Measurements from ENCODE around the gene MPPED1.

MPPED1 gene

GRCh38 chr22:43376765-43377547 lies 34.9 kb upstream of the MPPED1 start:
- TF ChIP-seq ZFX (IDR thresholded peaks at IDR 0.05; ENCODE audit: borderline replicate concordance) (no peak), CTCF (IDR thresholded peaks at IDR 0.05) (no peak)

GRCh38 chr22:43377548-43377895 lies 34.3 kb upstream of the MPPED1 start:
- no peak overlapping the region for H3K27ac ChIP-seq
- TF ChIP-seq CTCF (IDR thresholded peaks at IDR 0.05) (no peak), ZFX (IDR thresholded peaks at IDR 0.05; ENCODE audit: borderline replicate concordance) (no peak)

More at GRCh38 chr22:43376765-43377547, 34.9 kb upstream of the MPPED1 start:
- no peak overlapping the region for H3K27ac ChIP-seq

GRCh38 chr22:43377896-43378704 lies 33.7 kb upstream of the MPPED1 start:
- TF ChIP-seq CTCF (IDR thresholded peaks at IDR 0.05) (no peak), ZFX (IDR thresholded peaks at IDR 0.05; ENCODE audit: borderline replicate concordance) (no peak)

GRCh38 chr22:43381693-43382092 lies 30.1 kb upstream of the MPPED1 start:
- TF ChIP-seq ZFX (IDR thresholded peaks at IDR 0.05; ENCODE audit: borderline replicate concordance): no peak
- TF ChIP-seq CTCF (IDR thresholded peaks at IDR 0.05): no peak
- H3K27ac ChIP-seq: no peak overlapping the region

More at GRCh38 chr22:43377896-43378704, 33.7 kb upstream of the MPPED1 start:
- H3K27ac ChIP-seq: no peak overlapping the region

GRCh38 chr22:43384863-43385262 lies 27.0 kb upstream of the MPPED1 start:
- H3K27ac ChIP-seq: no peak overlapping the region
- TF ChIP-seq ZFX (IDR thresholded peaks at IDR 0.05; ENCODE audit: borderline replicate concordance) (no peak), CTCF (IDR thresholded peaks at IDR 0.05) (no peak)

- peak; percentile 95 for TF ChIP-seq CTCF (IDR thresholded peaks at IDR 0.05)
- TF ChIP-seq ZFX (IDR thresholded peaks at IDR 0.05; ENCODE audit: borderline replicate concordance): no peak
- no peak overlapping the region for H3K27ac ChIP-seq
These were observed 25.8 kb upstream of the MPPED1 start for GRCh38 chr22:43385770-43386641.
